ENCODE measurements around the gene YJU2.

DNA sequence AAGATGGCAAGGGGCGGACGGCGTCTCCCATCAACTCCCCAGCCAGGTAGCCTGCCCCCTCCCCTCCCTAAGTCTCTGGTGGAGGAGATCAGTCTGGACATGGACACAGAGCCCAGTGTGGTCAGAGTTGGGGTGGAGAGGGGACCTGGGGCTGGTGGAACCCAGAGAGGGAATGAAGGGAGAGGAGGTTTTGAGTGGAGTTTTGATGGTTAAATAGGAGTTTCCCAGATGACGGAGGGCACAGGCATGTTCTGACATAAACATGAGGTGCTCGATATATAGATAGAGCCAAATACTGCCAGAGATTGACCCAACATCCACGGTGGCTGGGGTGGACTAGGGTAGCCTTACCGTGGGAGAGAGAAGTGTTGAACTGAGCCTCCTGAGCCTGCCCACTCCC lies 71.6 kb downstream of the YJU2 start:
- TF ChIP-seq, protein P1, sequence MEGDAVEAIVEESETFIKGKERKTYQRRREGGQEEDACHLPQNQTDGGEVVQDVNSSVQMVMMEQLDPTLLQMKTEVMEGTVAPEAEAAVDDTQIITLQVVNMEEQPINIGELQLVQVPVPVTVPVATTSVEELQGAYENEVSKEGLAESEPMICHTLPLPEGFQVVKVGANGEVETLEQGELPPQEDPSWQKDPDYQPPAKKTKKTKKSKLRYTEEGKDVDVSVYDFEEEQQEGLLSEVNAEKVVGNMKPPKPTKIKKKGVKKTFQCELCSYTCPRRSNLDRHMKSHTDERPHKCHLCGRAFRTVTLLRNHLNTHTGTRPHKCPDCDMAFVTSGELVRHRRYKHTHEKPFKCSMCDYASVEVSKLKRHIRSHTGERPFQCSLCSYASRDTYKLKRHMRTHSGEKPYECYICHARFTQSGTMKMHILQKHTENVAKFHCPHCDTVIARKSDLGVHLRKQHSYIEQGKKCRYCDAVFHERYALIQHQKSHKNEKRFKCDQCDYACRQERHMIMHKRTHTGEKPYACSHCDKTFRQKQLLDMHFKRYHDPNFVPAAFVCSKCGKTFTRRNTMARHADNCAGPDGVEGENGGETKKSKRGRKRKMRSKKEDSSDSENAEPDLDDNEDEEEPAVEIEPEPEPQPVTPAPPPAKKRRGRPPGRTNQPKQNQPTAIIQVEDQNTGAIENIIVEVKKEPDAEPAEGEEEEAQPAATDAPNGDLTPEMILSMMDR (IDR thresholded peaks at IDR 0.05), result no peak
- TF ChIP-seq, protein P2, sequence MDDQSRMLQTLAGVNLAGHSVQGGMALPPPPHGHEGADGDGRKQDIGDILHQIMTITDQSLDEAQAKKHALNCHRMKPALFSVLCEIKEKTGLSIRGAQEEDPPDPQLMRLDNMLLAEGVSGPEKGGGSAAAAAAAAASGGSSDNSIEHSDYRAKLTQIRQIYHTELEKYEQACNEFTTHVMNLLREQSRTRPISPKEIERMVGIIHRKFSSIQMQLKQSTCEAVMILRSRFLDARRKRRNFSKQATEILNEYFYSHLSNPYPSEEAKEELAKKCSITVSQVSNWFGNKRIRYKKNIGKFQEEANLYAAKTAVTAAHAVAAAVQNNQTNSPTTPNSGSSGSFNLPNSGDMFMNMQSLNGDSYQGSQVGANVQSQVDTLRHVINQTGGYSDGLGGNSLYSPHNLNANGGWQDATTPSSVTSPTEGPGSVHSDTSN (IDR thresholded peaks at IDR 0.05), result no peak
- TF ChIP-seq TEAD4 (IDR thresholded peaks at IDR 0.05; ENCODE audit: borderline replicate concordance, insufficient read depth), result no peak
- TF ChIP-seq RAD21 (IDR thresholded peaks at IDR 0.05; ENCODE audit: low read length), result no peak
- no peak for TF ChIP-seq RFX5 (IDR thresholded peaks at IDR 0.05; ENCODE audit: low read length)
- no peak for TF ChIP-seq TCF12 (IDR thresholded peaks at IDR 0.05)
- TF ChIP-seq TAF1 (IDR thresholded peaks at IDR 0.05; ENCODE audit: borderline replicate concordance, low read depth, low read length), result no peak
- TF ChIP-seq POLR2AphosphoS5 (IDR thresholded peaks at IDR 0.05; ENCODE audit: low read depth, low read length), result no peak
- no peak for TF ChIP-seq RCOR1 (IDR thresholded peaks at IDR 0.05; ENCODE audit: low read length)
- TF ChIP-seq, protein P3, sequence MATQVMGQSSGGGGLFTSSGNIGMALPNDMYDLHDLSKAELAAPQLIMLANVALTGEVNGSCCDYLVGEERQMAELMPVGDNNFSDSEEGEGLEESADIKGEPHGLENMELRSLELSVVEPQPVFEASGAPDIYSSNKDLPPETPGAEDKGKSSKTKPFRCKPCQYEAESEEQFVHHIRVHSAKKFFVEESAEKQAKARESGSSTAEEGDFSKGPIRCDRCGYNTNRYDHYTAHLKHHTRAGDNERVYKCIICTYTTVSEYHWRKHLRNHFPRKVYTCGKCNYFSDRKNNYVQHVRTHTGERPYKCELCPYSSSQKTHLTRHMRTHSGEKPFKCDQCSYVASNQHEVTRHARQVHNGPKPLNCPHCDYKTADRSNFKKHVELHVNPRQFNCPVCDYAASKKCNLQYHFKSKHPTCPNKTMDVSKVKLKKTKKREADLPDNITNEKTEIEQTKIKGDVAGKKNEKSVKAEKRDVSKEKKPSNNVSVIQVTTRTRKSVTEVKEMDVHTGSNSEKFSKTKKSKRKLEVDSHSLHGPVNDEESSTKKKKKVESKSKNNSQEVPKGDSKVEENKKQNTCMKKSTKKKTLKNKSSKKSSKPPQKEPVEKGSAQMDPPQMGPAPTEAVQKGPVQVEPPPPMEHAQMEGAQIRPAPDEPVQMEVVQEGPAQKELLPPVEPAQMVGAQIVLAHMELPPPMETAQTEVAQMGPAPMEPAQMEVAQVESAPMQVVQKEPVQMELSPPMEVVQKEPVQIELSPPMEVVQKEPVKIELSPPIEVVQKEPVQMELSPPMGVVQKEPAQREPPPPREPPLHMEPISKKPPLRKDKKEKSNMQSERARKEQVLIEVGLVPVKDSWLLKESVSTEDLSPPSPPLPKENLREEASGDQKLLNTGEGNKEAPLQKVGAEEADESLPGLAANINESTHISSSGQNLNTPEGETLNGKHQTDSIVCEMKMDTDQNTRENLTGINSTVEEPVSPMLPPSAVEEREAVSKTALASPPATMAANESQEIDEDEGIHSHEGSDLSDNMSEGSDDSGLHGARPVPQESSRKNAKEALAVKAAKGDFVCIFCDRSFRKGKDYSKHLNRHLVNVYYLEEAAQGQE (IDR thresholded peaks at IDR 0.05; ENCODE audit: low read depth, low read length), result no peak

Data from SK-N-SH (cell line).